Epithelial cell of esophagus (primary cell): Measurements from ENCODE around the gene CACNA1H.

Experiments
- DNase-seq: peaks from one replicate; pipeline ENCODE4 v3.0.0; 2010; ENCODE audit warnings: low read depth
- H3K4me3 ChIP-seq: 2 replicates; pipeline ENCODE4 v1.5.1; 2011; ENCODE audit warnings: mild to moderate bottlenecking, low read length, control low read depth
- CTCF ChIP-seq: IDR thresholded peaks from 2 replicates; pipeline ENCODE4 v1.5.1; 2011; ENCODE audit warnings: low read depth, mild to moderate bottlenecking, low read length, control low read depth, inconsistent platforms; ENCODE audit not compliant: insufficient read depth; ENCODE audit errors: missing control alignments

CACNA1H gene

GRCh38 chr16:1126044-1126443 is 26.9 kb upstream of the CACNA1H start:
- H3K4me3 ChIP-seq, result no peak overlapping the region
- TF ChIP-seq CTCF, result no peak
- no peak for DNase-seq

- no peak for TF ChIP-seq CTCF
These were observed 26.3 kb upstream of the CACNA1H start for GRCh38 chr16:1126586-1126985.

GRCh38 chr16:1127101-1127500 is 25.8 kb upstream of the CACNA1H start:
- no peak for TF ChIP-seq CTCF

More at GRCh38 chr16:1126586-1126985, 26.3 kb upstream of the CACNA1H start:
- DNase-seq, result no peak
- no peak overlapping the region for H3K4me3 ChIP-seq

GRCh38 chr16:1127971-1128715 is 24.8 kb upstream of the CACNA1H start:
- DNase-seq, result no peak
- no peak for TF ChIP-seq CTCF
- H3K4me3 ChIP-seq, result no peak overlapping the region

More at GRCh38 chr16:1127101-1127500, 25.8 kb upstream of the CACNA1H start:
- H3K4me3 ChIP-seq, result no peak overlapping the region
- DNase-seq, result no peak

DNA sequence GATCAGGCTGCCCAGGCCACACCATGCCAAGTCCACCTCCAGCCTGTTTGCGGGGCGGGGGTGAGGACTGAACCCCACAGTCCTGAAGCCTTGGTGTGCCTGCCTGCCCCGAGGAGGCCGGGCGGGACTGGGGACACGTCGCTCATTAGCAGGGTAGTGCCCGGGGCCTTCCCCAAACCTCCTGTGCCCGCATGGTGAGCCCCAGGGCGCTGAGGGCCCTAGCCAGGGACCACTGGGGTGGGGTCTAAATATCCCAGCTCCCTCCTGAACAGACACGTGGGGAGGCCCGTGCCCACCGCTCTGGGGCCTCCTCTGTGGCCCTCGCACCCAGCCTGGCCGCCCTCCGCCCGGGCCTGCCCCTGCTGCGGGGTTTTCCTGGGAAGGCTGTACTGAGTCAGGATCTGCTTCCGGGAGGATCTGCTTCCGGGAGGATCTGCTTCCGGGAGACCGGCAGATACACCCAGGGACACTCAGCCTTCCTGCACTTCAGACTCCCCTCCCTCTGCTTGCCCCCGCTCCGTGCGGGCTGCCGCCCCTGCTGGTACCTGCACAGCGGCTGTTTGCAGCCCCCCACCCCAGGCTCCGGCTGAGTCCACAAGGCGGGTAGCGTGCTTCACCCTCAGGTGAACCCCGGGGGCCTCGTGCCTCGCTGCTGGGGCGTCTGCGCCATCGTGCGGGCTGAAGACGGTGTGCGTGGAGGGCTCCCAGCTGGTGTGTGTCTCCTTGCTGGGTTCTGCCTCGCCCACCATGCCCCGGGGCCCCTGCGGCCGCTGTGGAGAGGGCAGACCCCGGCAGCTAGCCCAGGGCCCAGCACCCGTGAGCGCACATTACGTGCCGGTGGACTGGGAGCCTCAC is 23.6 kb upstream of the CACNA1H start:
- no peak overlapping the region for H3K4me3 ChIP-seq
- DNase-seq, result no peak
- no peak for TF ChIP-seq CTCF

GRCh38 chr16:1130382-1130781 is 22.5 kb upstream of the CACNA1H start:
- H3K4me3 ChIP-seq, result no peak overlapping the region
- no peak for TF ChIP-seq CTCF
- no peak for DNase-seq
